ENCODE measurements around the gene APPBP2.
"Not testable (repeated sequence)": the region's sequence is repeated elsewhere in the genome, so short reads cannot be mapped to it uniquely, and the experiment has no call there.

APPBP2 gene

GRCh38 chr17:60534613-60535157 is 8.6 kb upstream of the APPBP2 start:
- DNase-seq (ENCODE audit: low spot score): no peak

GRCh38 chr17:60534010-60534555 is 8.0 kb upstream of the APPBP2 start:
- no peak for DNase-seq (ENCODE audit: low spot score)

DNA sequence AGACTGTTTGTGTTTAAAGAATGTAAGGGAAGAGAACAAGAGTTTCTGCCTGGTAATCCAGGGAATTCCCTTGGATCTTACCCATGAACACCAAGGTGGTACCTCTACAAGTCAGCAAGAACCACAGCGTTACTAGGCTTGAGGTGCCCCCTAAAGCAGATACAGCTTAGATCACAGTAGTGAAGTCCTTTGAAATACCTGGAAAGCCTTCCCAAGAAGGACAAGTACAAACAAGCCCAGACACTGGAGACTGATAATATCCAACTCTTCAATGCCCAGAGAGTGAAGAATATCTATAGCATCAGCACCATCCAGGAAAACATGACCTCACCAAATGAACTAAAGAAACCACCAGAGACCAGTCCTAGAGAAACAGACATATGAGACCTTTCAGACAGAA is 3.8 kb upstream of the APPBP2 start:
- DNase-seq (ENCODE audit: low spot score): no peak

DNA sequence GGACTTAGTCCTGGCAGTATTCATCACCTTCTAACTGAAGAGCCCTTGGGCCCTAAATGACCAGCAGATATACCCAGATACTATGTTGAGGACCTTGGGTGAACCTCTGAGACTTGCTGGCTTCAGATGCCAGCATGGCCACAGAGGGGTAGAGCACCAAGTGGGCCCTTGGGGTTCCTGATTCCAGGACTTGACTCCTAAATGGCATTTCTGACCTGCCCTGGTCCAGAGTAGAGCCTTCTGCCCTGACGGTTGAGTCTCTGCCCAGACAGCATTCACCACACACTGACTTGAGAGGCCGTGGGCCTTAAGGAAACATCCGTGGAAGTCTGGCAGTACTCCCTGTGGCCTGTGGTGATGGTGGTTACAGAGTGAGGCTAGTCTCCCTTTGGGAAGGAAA is 2.8 kb upstream of the APPBP2 start:
- no peak for DNase-seq (ENCODE audit: low spot score)

DNA sequence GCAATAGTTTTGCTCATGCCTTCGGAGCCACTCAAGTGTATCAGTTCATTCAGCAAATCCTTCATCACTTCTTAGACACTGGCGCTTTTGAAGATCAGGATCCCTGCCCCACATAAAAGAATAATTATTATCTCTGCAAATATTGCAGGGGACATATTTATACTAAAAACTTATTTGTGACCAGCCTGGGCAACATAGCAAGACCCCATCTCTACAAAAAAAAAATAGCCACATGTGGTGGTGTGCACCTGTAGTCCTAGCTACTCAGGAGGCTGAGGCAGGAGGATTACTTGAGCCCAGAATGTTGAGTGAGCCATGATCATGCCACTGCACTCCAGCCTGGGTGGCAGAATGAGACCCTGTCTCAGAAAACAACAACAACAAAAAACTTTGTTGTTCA is 1.7 kb upstream of the APPBP2 start:
- no peak for DNase-seq (ENCODE audit: low spot score)

DNA sequence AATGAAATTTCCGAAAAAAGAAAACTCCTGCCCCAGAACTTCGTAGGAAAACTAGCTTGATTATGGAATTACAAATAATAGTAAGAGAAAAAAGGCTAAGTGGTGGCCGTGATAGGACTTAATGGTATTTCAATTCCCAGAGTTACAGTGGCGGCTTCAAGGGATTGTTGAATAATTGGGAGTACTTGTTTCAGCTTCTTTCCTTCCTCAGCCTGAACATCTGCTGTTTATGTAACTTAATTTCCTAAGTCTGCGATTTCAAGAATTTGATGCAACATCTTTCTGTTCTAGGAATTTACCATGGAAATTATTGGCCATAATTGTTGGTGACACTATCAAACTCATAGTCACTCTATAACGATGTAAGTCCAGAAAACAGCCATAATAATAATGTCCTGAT is 684 bp upstream of the APPBP2 start:
- DNase-seq (ENCODE audit: low spot score): no peak

DNA sequence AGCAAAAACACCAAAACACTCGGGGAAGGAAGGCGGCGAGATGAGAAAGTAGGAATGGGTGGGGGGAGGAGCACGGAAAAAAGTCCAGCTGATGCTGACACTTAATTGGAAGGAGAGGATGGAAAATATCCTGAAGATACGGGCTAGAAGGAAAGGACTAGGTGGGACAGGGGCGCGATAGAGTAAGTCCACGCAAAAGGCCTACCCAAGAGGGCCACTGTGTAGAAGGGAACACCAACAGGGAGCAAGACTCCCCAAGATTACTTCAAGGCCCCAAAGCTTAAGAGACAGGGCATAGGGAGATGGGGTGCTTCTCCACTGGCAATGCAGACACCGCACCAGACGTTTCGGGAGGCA is 736 bp downstream of the APPBP2 start:
- DNase-seq (ENCODE audit: low spot score): no peak

GRCh38 chr17:60524463-60525327 is 1.3 kb downstream of the APPBP2 start:
- no peak for DNase-seq (ENCODE audit: low spot score)

GRCh38 chr17:60523822-60524221 is 2.2 kb downstream of the APPBP2 start:
- DNase-seq (ENCODE audit: low spot score): no peak

DNA sequence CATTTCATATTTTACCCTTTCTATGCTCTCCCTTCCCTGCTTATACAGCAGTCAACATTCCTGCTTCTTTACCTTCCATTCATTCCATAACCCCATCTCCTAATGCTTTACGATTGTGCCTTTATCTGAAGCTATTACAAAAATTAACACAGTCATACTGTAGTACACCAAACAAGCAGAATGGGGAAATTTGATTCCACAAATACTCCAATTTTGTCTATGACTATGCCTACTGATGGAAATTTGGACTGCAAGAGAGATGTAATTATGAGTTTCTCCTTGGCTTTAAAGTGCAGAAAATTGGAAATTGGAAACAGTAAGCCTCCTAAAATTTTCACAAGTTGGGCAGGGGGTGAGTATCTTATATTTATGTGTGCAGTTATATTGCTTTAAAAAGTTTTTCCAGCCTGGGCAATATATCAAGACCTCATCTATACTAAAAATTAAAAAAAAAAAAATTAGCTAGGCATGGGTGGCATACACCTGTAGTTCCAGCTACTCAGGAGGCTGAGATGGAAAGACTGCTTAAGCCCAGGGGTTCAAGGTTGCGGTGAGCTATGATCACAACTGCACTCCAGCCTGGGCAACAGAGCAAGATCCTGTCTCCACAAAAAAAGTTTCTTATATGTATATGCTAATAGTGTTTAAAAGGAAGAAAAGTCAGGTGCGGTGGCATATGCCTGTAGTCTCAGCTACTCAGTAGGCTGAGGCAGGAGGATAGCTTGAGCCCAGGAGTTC is 3.0 kb downstream of the APPBP2 start:
- no peak for DNase-seq (ENCODE audit: low spot score)

DNA sequence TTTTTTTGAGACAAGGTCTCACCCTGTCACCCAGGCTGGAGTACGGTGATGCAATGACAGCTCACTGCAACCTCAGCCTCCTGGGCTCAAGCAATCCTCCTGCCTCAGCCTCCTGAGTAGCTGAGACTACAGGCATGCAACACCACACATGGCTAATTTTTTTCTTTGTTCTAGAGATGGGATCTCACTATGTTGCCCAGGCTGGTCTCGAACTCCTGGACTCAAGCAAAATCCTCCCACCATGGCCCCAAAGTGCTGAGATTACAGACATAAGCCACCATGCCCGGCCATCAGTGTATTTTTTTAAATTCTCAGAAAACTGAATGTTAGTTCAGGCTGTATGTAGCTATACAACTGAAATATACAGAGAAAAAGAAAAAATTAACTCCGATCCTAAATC is 6.2 kb downstream of the APPBP2 start:
- DNase-seq (ENCODE audit: low spot score): no peak

DNA sequence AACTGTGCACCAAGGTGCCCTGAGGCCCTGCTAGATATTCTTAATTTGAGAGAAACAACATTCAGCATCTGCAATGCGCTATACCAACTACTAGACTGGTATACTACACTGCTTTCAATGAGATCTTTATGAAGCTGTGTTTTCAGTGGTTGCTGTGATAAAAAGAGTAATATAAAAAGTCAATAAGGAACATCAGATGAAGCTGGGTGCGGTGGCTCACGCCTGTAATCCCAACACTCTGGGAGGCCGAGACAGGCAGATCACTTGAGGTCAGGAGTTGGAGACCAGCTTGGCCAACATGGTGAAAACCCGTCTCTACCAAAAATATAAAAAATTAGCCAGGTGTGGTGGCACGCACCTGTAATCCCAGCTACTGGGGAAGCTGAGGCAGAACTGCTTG is 10.4 kb downstream of the APPBP2 start:
- not testable (repeated sequence) for DNase-seq (ENCODE audit: low spot score)

- not testable (repeated sequence) for DNase-seq (ENCODE audit: low spot score)
Measured at GRCh38 chr17:60515199-60515598, 10.8 kb downstream of the APPBP2 start.

GRCh38 chr17:60514500-60514899 is 11.5 kb downstream of the APPBP2 start:
- no peak for DNase-seq (ENCODE audit: low spot score)

DNA sequence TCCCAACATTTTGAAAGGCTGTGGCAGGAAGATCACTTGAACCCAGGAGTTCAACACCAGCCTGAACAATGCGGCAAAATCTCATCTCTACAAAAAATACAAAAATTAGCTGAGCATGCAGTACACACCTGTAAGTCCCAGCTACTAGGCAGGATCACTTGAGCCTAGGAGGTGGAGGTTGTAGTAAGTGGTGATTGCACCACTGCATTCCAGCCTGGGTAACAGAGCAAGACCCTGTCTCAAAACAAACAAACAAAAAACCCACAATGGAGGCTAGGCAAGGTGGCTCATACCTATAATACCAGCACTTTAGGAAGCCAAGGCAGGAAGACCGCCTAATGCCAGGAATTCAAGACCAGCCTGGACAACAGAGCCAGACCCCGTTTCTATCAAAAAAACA is 12.0 kb downstream of the APPBP2 start:
- no peak for DNase-seq (ENCODE audit: low spot score)

- no peak for DNase-seq (ENCODE audit: low spot score)
Measured at GRCh38 chr17:60513014-60513413, 13.0 kb downstream of the APPBP2 start.

- no peak for DNase-seq (ENCODE audit: low spot score)
Measured at GRCh38 chr17:60510723-60511122, 15.3 kb downstream of the APPBP2 start.

- no peak for DNase-seq (ENCODE audit: low spot score)
Measured at GRCh38 chr17:60510031-60510430, 16.0 kb downstream of the APPBP2 start.

DNA sequence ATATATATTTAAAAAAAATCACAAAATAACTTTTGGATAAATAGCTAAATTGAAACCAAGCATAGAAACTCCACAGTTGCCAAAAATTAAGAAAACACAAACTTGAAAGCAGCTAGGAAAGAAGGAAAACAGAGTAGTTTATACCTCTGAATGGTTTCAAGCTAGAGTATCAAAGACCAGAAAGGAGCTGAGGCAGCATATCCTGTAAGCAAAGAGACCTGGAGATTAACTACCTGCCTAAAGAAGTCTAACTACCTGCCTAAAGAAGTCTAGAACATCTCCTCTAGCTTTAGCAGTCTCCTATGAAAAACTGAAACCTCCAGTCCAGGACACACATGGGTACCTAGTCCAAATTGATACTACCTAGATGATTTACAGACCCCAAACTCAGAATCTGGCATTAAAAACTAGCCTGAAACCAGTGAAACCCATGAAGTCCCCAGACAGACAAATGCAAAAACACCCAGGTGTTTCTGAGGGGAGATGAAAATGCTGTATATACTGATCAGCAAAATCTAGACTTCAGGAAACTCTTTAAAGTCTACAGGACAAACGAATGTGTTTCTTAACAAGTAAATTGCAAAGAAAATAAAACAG is 17.6 kb downstream of the APPBP2 start:
- DNase-seq (ENCODE audit: low spot score): no peak

GRCh38 chr17:60506312-60506711 is 19.7 kb downstream of the APPBP2 start:
- DNase-seq (ENCODE audit: low spot score): no peak

- DNase-seq (ENCODE audit: low spot score): no peak
Measured at GRCh38 chr17:60502145-60502544, 23.9 kb downstream of the APPBP2 start.

GRCh38 chr17:60501589-60501988 is 24.5 kb downstream of the APPBP2 start:
- DNase-seq (ENCODE audit: low spot score): no peak

DNA sequence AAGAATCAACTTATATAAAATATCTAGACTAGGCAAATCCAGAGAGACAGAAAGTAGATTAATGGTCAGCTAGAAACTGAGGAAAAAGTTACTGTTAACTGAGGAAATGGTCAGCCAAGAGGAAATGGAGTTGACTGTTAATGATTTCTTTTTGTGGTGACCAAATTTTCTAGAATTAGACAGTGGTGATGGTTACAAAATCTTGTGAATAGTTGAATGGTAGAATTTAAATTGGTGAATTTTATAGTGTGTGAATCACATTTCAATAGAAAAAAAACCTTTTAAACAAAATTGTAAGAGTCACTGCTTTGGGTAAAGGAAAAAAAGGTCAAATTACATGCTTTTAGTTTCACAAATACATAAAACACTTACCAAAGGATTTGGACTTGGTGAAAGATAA is 30.0 kb downstream of the APPBP2 start:
- DNase-seq (ENCODE audit: low spot score): no peak

Measured in CD4-positive, alpha-beta T cell treated with Interleukin-6 at 100 ng/mL for 8 hours (primary cell).